Esophagus (tissue), 2 donors: ENCODE data around the gene SIX5. TPM values are rescaled to one million over a fixed set of nuclear protein-coding genes. Genes with fewer than 3 reads are reported as not detected.

ENCODE experiments used
- H3K27ac ChIP-seq, 2 donors: one replicate each; pipeline ENCODE4 v1.5.1; 2013; ENCODE audit warnings: low read depth in 2 of 2, mild to moderate bottlenecking in 2 of 2, inconsistent platforms in 1 of 2, low read length in 1 of 2, moderate library complexity in 1 of 2
- H3K27me3 ChIP-seq, 2 donors: one replicate each; pipeline ENCODE4 v1.6.1; 2013; ENCODE audit warnings: low read length in 2 of 2, control low read depth in 1 of 2, mild to moderate bottlenecking in 1 of 2; ENCODE audit not compliant: insufficient read depth in 2 of 2, control insufficient read depth in 1 of 2
- H3K36me3 ChIP-seq, 2 donors: one replicate each; pipeline ENCODE4 v1.6.1; 2013; ENCODE audit warnings: low read length in 1 of 2; ENCODE audit not compliant: control insufficient read depth in 2 of 2, insufficient read depth in 2 of 2
- H3K4me1 ChIP-seq, 2 donors: one replicate each; pipeline ENCODE4 v1.6.1; 2013; ENCODE audit warnings: low read length in 1 of 2; ENCODE audit not compliant: control insufficient read depth in 2 of 2, insufficient read depth in 2 of 2
- H3K4me3 ChIP-seq, 2 donors: one replicate each; pipeline ENCODE4 v1.5.1; 2013; ENCODE audit warnings: low read length in 2 of 2, mild to moderate bottlenecking in 2 of 2, low read depth in 1 of 2, moderate library complexity in 1 of 2
- H3K9me3 ChIP-seq, 2 donors: one replicate each; pipeline ENCODE4 v1.6.1; 2013; ENCODE audit warnings: mild to moderate bottlenecking in 2 of 2, low read depth in 1 of 2, low read length in 1 of 2, moderate library complexity in 1 of 2; ENCODE audit not compliant: control insufficient read depth in 2 of 2, insufficient read depth in 1 of 2
- WGBS, 2 donors: extraction: QIAGEN DNeasy Blood & Tissue Kit; methylation state at CpG; one replicate each; pipeline ENCODE4 v1.1.7; 2013; 5-methylcytosine and 5-hydroxymethylcytosine counted together
- polyA plus RNA-seq, 2 donors: library from polyadenylated mRNA; stranded (reverse); fragments of 200-250 nt; gene quantifications; one replicate each; pipeline ENCODE4 v1.2.3, GENCODE V29; 2013
- donor health status: healthy with polysubstance abuse.
- donor health status: Bipolar disorder and iron deficiency.

The SIX5 gene
- polyA plus RNA-seq, 2 donors: 8.2 to 9.8 TPM

DNA sequence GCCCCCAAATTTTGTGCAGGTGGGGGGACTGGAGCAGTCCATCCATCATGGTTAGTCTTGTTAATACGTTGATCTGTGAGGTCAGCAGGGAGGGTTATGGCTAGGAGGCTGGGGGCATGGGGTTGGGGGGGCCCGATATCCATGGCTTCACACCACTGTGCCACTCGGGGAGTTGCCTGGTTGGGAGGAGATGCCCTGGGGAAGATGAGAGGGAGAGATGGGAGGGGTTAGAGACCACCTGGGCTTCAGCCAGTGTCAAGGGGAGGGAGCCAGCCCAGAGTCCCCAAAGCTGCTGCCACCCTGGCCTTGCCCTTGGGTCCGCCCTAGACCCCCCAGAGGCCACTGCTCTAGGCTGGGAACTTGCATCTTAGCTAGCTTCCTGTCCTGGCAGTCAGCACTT is 15.0 kb upstream of the SIX5 start:
- Histone ChIP-seq H3K27me3 (no peaks in the 10 kb centered on the region), H3K4me1 (peaks cover 14 to 24% of the 10 kb centered on the region in 2 donors)

DNA sequence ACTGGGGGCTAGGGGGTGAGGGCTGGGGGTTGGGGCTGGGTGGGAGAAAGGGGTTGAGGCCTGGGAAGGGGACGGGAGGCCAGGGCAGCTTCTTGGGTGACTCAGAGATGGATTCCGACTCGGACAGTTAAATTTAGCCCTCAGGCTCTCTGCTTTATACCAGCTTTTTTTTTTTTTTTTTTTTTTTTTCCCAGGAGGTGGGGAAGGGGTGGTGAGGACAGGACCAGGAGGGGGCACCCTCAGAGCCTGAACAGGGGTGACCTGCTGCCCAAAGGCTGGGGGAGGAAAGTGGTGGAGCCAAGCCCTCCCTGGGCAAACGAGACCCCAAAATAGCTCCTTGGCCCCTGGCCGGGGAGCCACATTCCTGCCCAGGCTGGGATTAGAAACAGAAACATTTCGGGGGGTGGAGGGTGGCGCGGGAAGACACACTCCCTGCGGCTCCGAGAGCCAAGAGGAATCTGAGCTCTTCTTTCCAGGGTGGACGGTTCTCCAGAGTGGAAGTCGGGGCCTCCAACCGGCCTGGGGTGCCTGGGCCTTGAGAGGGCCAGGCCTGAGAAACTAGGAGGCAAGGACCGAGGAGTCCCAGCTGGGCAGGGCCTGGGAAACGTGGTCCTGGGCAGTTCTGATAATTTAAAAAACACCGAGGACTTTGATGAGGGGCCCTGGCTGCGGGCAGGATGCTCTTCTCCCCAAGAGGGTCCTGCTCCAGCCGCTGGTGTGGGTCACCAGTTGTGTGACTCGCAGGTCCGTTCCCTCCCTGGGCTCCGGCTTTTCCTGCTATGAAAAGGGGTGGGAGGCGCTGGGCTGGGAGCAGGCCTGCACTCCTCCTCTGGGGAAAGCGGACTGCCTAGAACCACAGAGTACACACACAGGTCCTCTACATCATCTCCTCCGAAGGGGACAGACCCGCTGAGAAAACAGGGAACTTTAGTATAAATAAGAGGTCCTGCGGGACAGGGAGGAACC is 14.1 kb upstream of the SIX5 start:
- Histone ChIP-seq H3K36me3 (peaks cover 3 to 22% of the 10 kb centered on the region in 2 donors), H3K4me1 (peaks cover 21 to 28% of the 10 kb centered on the region in 2 donors), H3K9me3 (no peaks in the 10 kb centered on the region), H3K4me3 (no peak overlapping the region), H3K27me3 (no peaks in the 10 kb centered on the region), H3K27ac (peak overlapping the region; percentile 87 to 90)
- 40 to 64% methylated on average over 24 to 26 of the region's 26 CpGs for WGBS, 2 donors

More for the DNA sequence above, 15.0 kb upstream of the SIX5 start:
- Histone ChIP-seq H3K9me3 (no peaks in the 10 kb centered on the region), H3K4me3 (no peak overlapping the region), H3K27ac (peak overlapping the region; percentile 87 to 90), H3K36me3 (peaks cover 3 to 24% of the 10 kb centered on the region in 2 donors)
- WGBS, 2 donors: 82 to 88% methylated on average over 4 of the region's 4 CpGs

GRCh38 chr19:45782162-45782691 is 13.2 kb upstream of the SIX5 start, which contains the start of gene DMPK:
Gene DMPK (minus strand): TSS chr19:45782490. CDS start chr19:45782352, 138 bp downstream.
- Histone ChIP-seq H3K27me3 (no peaks in the 10 kb centered on the region), H3K36me3 (peaks cover 3 to 26% of the 10 kb centered on the region in 2 donors), H3K4me3 (peak within 1 kb of the TSS; percentile 39 to 51), H3K9me3 (no peaks in the 10 kb centered on the region), H3K27ac (peak within 1 kb of the TSS; percentile 87 to 90), H3K4me1 (peaks cover 21 to 28% of the 10 kb centered on the region in 2 donors)
- WGBS, 2 donors: 16 to 17% methylated on average over 17 to 18 of the region's 18 CpGs

- H3K4me1 ChIP-seq: peaks cover 21 to 26% of the 10 kb centered on the region in 2 donors
- H3K27ac ChIP-seq: peak overlapping the region; percentile 87 to 90
- 28 to 36% methylated on average over 17 of the region's 17 CpGs for WGBS, 2 donors
- no peaks in the 10 kb centered on the region for H3K27me3 ChIP-seq
- peaks cover 0 to 26% of the 10 kb centered on the region in 2 donors for H3K36me3 ChIP-seq
- peak overlapping the region; percentile 39 to 51 for H3K4me3 ChIP-seq
- no peaks in the 10 kb centered on the region for H3K9me3 ChIP-seq
Observed at GRCh38 chr19:45781214-45782161, 12.4 kb upstream of the SIX5 start.

- H3K36me3 ChIP-seq: peaks cover 0 to 20% of the 10 kb centered on the region in 2 donors
- H3K4me1 ChIP-seq: peaks cover 21 to 24% of the 10 kb centered on the region in 2 donors
- peak overlapping the region; percentile 87 to 90 for H3K27ac ChIP-seq
- WGBS, 2 donors: 39 to 43% methylated on average over 13 of the region's 13 CpGs
- H3K27me3 ChIP-seq: no peaks in the 10 kb centered on the region
- peak overlapping the region; percentile 39 to 51 for H3K4me3 ChIP-seq
- H3K9me3 ChIP-seq: no peaks in the 10 kb centered on the region
Observed at GRCh38 chr19:45780448-45781213, 11.6 kb upstream of the SIX5 start.

DNA sequence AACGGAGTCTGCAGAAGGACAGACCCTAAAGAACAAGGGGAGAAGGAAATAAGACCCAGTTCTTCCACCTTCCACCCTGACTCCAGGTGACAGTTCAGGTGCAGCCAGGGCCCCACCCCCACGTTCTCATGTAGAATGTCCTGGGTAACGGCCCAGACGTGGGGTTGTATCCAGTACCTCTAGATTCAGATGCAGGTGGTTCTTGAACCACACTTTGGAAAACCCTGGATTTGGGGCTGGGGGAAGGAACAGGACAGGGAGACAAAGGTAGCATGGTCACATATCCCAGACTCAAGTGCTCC is 11.0 kb upstream of the SIX5 start:
- H3K27me3 ChIP-seq: no peaks in the 10 kb centered on the region
- H3K9me3 ChIP-seq: no peaks in the 10 kb centered on the region
- peaks cover 21 to 24% of the 10 kb centered on the region in 2 donors for H3K4me1 ChIP-seq
- 28 to 42% methylated on average over 4 of the region's 4 CpGs for WGBS, 2 donors
- no peak overlapping the region for H3K4me3 ChIP-seq
- peak overlapping the region; percentile 36 to 87 for H3K27ac ChIP-seq
- H3K36me3 ChIP-seq: peaks cover 0 to 15% of the 10 kb centered on the region in 2 donors

DNA sequence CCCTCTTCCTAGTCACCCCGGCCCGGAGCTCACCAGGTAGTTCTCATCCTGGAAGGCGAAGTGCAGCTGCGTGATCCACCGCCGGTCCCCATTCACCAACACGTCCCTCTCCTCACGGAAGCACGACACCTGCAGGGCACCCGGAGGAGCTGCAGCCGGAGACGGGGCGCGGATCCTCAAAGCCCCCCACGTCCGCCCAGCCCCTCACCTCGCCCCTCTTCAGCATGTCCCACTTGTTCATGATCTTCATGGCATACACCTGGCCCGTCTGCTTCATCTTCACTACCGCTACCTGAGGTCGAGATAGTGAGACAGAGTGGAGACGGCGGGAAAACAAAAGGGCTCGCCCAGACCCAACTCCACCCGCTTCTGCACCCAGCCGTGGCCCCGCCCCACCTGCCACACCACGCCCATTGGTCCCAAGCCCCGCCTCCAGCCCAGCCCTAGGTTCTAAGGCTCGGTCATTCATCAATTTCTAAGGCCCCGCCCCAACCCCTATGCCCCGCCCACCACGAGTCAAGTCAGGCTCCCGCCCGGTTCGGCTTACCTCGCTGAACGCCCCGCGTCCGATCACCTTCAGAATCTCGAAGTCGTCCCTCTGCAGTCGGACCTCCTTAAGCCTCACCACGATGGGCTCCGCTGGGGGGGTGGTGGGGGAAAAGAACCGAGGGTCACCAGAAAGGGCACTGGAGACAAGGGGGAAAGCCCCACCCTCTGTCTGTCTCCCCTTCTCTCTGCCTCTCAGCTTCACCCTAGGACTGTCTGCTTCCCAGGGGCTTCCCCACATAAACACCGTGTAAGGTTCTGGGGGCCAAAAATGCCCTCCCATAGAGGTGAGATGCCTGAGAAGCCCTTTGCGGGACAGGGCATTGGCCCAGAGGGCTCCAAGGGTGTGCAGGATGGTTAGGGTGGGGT is 10.4 kb upstream of the SIX5 start:
- H3K9me3 ChIP-seq: no peaks in the 10 kb centered on the region
- H3K4me1 ChIP-seq: peaks cover 21 to 24% of the 10 kb centered on the region in 2 donors
- 6 to 8% methylated on average over 48 of the region's 48 CpGs for WGBS, 2 donors
- peak overlapping the region; percentile 24 to 39 for H3K4me3 ChIP-seq
- H3K27ac ChIP-seq: peak overlapping the region; percentile 36 to 87
- H3K36me3 ChIP-seq: peaks cover 0 to 17% of the 10 kb centered on the region in 2 donors
- H3K27me3 ChIP-seq: no peaks in the 10 kb centered on the region

GRCh38 chr19:45778010-45778661 is 9.1 kb upstream of the SIX5 start:
- Histone ChIP-seq H3K27ac (no peak overlapping the region), H3K9me3 (no peaks in the 10 kb centered on the region), H3K4me3 (no peak overlapping the region), H3K27me3 (no peaks in the 10 kb centered on the region), H3K4me1 (peaks cover 16 to 24% of the 10 kb centered on the region in 2 donors), H3K36me3 (peaks cover 0 to 17% of the 10 kb centered on the region in 2 donors)
- WGBS, 2 donors: 91 to 94% methylated on average over 28 of the region's 28 CpGs
